DLD1 (cell line): ENCODE measurements around the gene BAHCC1.

Source experiments
- in situ Hi-C: cut with HindIII; loops from 2 replicates; pipeline ENCODE4 v1.10.0; 2017; ENCODE audit warnings: low sequenced_read_pairs

Gene BAHCC1

DNA sequence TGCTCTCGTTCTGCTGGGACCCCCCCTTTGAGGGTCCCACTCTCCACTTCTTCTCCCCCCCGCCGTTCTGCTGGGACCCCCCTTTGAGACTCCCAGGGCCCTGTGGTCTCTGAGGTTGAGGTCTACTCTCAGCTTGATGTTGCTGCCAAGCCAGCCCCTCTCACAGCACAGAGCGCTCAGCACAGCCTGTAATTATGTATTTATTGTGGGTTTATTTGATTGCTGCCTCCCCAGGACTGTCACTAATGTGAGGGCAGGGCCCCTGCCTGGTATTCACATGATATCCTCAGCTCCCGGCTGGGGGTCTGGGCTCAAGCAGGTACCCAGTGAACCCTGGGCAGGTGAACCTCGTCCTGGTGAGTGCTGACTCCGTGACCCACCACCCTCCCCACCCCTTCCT, 81.9 kb downstream of the BAHCC1 start:
- in situ Hi-C loops: no loop called here

DNA sequence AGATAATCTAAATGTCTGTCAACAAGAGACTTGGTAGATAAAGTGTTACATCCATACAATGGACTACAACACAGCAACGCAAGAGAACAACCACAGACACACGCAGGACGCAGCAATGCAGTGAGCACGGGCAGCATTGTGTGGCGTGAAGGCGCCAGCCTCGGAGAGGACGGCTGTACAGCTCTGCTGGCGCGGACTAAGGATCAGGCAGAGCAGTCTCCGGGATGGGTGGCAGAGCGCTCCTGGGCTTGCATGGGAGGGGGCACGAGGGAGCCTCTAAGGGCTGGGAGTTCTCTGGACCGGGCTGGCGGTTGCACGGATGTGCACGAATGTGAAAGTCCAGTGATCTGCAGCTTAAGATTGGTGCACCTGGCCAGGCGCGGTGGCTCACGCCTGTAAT, 82.9 kb downstream of the BAHCC1 start:
- in situ Hi-C loops: no loop called here

DNA sequence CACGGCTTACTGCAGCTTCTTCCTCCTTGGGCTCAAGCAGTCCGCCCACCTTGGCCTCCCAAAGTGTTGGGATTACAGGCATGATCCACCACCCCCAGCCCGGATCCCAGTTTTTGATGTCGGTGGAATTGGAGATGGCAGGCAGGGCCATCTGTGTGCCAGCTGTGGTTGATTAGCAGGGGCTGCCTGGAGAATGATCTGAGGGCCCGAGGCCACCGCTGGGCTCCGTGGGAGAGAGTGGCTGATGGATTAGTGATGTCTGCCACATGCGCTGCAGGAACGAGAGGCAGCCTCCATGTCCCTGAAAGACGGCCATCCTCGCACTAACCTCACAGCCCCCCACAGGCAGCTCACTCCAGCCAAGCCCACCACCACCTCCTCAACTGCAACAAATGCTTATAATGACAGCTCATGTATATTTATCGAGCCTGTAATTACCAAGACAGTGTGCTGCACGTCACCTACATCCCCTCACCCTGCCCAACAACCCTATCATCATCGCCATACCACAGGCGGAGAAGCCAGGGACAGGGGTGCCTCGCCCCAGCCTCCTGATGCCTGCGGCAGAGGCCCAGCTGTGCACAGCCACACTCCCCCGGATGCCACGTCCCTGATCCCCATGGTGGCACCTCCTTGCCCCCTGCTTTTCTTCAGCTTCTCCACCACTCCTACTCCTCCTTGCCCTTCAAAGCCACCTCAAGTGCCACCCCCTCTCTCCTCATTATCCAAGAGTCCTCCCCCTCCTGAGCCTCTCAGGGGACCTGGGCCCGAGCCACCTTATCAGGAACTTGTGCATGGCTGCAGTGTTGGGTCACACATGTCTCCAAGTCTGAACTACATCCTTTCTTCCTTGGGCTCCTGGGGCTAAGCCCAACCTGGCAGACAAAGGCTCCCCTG, 84.2 kb downstream of the BAHCC1 start:
- in situ Hi-C loops: no loop called here

DNA sequence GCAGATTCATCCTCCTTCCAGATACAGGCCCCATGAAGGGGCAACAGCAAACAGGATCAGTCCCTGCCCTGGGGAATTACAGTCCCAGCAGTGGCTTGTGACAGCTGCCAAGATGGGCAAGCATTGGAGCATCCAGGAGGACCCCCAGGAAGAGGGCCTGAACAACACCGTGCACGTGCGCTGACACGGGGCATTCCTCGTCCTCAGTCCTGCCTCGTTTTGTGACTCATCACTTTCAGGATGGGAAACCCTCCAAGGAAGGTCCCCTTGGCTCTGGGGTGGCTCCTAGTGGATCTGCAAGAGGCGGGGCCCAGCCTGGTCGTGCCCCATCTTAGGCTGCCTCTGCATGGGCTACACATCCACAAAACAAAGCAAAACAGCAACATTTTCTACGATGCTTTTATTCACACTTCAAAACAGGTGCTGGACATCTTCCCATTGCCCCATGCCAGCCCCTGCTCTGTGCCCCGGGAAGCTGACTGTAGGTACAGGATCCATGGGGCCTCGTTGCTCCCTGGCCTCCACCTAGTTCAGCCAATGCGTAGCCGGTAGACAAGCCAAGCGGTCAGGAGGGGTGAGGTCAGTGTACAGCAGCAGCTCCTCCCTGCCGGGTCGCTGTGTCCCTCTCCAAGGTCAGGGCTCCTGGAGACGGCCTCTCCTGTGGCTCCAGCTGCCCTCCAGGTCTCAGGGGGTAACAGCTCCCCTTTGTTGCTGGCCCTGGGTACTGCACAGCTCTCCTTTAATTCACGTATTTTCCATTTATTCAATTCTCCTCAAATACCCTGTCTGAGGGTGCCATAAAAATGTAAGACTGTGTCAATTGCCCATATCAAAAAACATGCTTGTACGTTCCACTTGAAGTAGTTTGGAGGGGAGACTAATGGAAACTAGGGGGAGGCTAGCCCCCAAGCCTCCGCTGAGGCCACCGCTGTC, 85.1 kb downstream of the BAHCC1 start:
- in situ Hi-C loops: no loop called here

DNA sequence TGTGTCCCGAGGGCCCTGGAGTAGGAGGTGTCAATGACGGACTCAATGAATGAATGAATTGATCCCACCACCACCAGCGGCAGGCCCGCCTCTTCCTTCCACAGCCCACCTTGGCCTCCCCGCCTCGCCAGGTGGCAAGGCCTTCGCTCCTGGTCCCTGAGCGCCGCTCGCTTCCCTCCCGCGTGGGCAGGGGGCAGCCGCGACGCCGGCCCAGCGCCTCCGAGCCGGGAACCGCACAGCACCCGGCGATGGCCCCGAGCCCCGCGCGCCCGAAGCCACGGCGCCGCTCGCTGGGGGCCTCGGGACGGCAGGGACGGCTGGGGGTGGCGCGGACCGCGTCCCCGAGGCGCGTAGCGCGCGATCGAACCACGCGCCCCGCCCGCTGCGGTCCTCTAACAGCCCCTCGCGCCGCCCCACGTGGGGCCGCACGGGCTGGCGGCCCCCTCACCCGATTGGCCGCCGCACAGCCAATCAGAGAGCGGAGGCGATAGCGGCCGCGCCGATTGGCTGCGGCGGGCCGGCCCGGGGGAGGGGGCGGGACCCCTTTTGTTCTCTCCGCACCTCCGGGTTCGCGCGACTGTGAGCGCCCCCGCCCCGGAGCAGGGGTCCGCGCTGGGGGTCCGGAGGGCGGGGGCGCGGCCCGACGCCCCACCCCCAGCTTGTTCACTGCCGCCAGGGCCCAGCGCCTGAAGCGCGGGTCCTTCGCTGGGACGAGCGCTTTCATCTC, 86.0 kb downstream of the BAHCC1 start:
- in situ Hi-C loops: no loop called here

DNA sequence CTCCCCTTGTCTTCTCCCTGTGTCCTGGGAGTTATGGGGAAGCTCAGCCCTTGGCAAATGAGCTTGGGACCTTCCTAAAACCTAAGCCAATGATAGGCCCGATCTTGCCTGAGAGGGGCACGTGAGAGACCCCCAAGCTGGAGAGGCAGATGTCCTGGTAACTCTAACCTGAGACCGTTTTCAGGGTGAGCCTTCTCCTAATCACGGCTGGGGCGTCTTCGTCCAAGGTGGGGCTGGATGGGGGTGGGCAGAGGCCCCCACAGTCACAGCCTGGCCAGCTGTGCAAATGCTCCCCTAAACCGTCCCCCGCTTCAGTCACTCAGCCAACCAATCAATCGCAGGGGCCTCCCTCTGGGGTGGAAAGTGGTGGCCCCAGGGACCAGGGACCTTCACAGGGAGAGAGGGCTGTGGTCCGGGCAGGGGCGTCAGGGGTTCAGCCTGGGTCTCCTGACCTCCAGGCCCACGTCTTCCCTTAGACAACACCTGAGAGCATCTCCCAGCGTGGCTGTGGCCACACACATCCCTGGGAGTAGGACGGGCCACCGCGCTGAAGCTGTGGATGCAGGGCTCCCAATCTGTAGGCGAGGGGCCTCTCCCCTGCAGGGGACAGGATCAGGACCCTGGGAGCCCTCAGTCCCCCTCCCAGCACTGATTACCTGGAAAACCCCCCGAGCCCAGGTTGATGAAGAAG, 86.7 kb downstream of the BAHCC1 start:
- in situ Hi-C loops: no loop called here

DNA sequence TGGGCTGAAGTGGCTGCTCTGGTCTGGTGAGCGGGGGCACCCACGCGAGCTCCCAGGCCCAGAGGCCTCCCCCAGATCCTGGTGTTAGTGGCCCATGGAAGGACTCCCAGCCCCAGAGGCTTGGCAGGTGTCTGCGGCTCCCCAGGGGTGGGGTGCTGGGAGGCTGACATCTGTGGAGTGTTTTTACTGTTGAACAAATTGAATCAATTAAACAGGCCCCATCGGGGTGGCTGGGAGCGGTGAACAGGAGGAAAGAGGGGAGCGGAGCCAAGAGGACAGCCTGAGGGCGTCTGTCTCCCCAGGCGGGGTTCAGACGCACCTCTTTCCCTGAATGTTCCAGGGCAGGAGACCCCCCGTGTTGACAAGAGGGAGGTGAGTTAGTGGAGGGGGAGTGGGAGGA, 87.4 kb downstream of the BAHCC1 start:
- in situ Hi-C loops: no loop called here

DNA sequence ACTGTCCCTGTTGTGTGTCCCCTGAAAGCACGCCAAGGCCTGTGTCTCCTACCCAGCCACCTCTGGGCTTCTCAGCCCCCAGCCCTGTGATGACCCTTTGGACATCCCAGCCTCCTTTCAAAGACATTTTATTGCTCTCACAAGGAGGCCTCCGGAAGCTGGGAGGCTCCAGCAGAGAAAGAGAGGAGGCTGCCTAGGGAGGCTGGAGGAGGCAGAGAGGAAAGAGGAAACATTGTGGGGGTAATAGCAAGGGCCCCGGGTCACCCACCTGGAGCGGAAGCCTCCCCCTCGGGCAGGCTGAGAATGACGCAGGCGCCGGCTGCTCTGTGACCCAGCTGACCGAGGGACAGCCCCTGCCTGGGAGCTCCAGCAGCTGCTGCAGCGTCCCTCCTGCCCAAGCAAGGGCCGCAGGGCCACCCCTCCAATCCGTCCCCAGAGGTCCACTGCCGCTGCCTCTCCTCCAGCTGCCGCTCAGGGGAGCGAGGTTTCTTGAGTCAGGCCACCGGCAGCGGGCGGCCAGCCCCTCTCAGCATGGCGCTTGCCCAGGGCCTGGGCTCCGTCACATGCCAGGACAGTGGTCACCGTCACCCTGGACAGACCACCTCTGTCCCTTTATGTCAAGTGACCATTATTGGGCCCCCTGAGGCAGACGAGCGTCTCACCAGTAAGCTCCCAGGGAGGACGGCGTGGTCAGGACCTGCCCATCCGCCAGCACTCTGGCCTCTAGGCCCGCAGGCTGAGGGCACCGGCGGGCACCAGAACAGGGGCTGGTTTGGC, 88.0 kb downstream of the BAHCC1 start:
- in situ Hi-C loops: no loop called here

DNA sequence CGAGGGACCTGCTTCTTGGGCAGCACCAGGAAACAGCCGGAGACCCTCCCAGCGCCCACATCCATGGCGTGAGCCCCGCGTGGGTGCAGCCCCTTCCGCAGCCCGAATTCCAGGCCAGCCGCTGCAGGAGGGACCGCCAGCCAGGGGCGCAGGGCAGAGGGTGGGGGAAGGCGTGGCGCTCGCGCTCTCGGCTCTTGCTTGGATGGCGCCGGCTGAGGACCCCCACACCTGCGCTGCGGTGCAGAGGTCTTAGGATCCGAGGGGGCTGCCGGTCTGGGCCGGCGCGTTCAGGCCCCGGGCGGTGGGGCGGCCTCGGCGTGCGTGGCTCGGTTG, 88.6 kb downstream of the BAHCC1 start:
- in situ Hi-C loops: no loop called here

DNA sequence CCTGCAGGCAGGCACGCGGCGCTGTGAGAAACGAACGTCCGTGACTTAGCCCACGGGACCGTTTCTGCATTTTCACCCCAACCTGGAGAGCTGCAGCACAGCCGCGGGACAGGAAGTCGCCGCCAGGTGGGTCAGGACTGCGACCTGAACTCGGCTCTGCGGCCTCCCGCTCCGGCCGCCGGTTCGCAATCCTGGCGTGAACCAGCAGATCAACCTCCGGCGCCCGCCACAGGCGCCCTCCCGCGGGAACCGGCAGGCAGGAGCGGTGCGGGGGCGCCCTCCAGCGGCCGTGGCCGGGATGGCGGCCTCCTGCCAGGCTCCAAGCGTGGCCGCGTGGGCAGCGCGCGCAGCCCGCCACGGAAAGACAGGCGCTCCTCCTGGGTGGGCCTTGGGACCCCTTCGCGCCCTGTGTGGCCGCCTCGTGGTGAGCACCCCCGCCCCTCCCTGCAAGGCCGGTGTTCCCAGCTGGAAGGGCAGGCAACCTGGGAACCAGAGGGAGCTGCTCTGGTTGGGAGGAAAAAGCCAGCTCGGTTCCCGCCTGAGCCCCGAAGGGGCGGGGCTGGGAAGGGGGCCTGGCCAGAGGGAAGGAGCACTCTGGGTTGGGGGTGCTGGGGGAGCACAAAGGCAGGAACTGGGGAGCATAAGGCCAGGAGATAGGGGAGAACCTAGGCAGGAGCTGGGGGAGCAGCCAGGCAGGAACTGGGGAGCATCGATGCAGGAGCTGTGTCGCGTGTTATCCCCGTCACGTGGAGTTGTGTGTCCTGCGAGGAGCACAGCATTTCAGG, 89.1 kb downstream of the BAHCC1 start:
- in situ Hi-C loops: no loop called here

DNA sequence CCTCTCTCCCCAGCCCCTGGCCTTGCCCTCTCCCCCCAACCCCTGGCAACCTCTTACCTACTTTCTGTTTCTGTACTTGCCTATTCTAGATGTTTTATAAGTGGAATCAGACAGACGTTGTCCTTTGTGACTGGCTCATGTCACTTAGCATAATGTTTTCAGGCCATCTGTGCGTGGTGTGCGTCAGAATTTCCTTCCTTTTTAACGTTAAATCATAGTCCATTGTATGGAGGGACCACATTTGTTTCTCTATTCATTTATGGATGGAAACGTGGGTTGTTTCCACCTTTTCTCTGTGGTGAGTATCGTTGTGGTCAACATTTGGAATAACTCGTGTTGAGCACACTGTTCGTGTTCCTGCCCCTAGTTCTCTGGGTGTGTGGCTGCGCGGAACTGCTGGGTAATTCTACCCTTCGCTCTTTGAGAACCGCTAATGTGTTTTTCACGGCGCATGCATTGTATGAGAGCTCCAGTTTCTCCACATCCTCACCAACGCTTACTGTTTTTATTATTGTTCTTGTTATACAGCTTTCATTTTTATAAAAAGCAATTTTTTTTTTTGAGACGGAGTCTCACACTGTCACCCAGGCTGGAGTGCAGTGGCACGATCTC, 91.0 kb downstream of the BAHCC1 start:
- in situ Hi-C loops: no loop called here

DNA sequence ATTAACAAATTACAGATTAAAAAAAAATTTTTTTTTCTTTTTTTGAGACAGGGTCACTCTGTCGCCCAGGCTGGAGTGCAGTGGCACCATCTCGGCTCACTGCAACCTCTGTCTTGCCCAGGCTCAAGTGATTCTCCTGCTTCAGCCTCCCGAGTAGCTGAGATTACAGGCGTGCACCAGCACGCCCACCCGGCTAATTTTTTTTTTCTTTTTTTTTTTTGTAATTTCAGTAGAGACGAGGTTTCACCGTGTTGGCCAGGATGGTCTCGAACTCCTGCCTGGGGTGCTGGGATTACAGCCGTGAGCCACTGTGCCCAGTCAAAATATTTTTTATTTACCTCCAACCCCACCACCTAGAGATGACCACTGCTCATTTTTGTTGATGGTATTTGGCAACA, 91.8 kb downstream of the BAHCC1 start:
- in situ Hi-C loops: no loop called here

DNA sequence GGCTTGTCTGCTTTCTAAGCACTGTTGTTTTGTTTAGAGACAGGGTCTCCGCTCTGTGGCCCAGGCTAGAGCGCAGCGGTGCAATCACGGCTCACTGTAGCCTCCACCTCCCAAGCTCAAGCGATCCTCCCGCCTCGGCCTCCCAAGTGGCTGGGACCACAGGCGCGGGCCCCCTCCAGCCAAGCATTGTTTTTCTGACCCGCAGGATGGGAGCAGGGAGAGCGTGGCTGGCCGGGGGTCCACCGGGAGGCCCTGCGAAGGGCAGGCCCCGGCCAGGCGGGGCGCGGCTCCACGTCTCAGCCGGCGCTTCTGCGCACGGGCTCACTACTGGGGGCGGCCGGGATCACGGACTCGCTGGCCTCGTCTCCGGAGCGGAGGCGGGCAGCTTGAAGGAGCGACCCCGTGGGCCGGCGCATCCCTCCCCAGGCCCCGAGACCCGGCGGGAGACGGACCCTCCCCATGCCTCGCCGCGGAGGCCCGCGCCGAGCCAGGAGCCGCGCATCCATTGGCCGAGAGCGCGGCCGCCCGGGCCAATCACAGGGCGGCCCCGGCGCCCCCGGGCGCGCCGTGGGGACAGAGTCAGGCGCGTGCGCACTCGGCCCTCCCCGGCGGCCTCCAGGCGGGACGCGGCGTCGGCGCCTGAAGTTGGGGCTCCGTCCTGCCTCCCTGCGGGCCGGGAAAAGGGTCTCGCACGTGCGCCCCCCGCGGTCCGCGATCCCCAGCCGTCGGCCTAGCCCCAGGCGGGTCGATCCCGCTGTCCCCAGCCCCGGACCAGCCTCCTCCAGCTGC, 92.4 kb downstream of the BAHCC1 start:
- in situ Hi-C loops: no loop called here

DNA sequence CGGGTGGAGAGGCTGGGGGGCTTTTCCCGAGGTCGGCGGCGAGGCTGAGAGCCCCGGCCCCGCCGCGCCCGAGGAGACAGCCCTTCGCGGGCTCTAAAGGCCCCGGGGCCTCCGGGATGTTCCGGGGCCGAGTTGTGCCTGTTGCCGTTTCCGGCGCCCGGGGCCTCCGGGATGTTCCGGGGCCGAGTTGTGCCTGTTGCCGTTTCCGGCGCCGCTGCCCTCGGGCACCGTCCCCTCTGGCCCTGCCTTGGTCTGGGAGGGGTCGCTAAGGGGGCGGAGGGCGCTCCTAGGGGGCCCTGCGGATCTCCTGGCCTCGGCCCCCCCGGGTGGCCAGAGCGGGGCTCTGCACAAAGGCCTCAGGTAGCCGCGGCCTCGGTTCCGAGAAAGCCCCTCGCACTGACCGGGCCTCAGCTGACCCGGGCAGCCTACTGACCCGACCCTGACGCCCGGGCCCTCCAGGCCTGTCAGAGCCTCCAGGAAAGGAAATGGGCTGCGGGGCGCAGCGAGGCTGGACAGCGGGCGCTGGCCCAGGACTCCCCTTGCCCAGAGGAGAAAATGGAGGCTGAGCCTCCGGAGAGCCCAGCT, 93.1 kb downstream of the BAHCC1 start:
- in situ Hi-C loops: no loop called here

DNA sequence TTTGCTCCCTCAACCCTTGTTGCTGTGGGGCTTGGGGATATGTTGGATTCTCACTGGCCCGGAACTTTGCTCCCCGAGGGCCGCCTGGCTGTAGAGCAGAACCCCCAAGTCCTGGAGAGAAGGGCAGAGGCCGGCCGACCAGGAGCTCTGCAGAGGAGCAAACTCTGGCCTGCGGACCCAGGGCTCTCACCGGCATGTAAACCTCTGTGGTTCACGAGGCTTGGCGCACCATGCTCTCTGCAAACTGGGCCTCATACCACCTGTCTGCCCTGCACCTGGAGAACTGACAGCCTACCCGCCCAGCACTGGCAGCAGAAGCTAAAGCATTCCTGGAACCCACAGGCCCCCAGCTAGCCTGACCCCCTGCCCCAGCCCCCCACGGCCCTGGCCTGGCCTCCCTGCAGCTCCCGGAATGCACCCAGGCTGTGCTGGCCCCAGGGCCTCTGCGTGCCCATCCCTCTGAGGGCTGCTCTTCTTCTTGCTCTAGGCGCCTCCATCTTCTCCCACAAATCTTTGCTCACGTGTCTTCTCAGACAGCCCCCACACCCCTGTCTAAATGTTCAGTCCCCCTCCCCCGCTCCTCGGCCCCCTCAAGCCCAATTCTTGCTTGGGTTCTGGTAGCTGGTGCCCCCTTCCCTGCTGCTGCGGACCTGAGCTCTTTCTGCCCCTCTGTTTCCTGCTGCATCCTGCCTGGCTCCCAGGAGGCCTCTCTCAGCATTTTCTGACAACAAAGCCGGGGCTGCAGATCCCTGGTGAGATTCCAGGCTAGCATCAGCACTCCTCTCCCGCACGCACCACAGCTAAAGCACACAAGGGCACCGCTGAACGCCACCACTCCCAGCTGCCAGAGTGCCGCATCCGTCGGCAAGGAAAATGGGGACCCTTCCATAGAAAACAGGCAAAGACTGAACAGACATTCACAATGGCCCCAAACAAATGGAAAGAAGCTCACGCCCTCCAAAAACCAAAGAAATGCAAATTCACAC, 94.0 kb downstream of the BAHCC1 start:
- in situ Hi-C loops: no loop called here
